GM20000 (cell line): ENCODE measurements around the gene SHANK1.
"Not testable (repeated sequence)": the region's sequence is repeated elsewhere in the genome, so short reads cannot be mapped to it uniquely, and the experiment has no call there.

ENCODE experiments used
- DNase-seq: peaks from one replicate; pipeline ENCODE4 v3.0.0; 2012; ENCODE audit warnings: low spot score
- TF ChIP-seq, protein P1 (sequence below): IDR thresholded peaks from 2 replicates; pipeline ENCODE4 v1.5.1; 2012; ENCODE audit warnings: mild to moderate bottlenecking, control low read depth; ENCODE audit errors: extremely low read depth, missing control alignments

SHANK1 gene

DNA sequence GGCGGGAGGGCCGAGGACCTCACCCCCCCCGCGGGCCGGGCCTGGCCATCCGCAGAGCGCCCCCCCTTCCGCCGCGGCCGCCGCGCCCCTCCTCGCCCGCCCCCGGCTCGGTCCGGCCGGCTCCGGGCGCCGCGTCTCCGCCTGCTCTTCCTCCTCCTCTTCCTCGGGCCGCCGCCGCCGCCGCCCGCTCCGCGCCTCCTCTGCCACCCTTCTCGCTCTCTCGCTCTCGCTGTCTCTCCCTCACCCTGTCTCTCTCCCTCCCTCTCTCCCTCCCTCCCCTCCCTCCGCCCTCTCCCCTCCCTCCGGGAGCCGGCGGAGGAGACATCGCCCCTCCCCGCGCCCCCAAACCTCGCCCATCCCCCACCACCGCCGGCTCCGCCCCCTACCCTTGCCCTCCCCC is at the start of gene SHANK1:
Gene SHANK1 (minus strand): TSS at position 237 of the 400 bp plus-strand sequence. CDS start 2,883 bp downstream, outside the sequence.
- TF ChIP-seq, protein P1, sequence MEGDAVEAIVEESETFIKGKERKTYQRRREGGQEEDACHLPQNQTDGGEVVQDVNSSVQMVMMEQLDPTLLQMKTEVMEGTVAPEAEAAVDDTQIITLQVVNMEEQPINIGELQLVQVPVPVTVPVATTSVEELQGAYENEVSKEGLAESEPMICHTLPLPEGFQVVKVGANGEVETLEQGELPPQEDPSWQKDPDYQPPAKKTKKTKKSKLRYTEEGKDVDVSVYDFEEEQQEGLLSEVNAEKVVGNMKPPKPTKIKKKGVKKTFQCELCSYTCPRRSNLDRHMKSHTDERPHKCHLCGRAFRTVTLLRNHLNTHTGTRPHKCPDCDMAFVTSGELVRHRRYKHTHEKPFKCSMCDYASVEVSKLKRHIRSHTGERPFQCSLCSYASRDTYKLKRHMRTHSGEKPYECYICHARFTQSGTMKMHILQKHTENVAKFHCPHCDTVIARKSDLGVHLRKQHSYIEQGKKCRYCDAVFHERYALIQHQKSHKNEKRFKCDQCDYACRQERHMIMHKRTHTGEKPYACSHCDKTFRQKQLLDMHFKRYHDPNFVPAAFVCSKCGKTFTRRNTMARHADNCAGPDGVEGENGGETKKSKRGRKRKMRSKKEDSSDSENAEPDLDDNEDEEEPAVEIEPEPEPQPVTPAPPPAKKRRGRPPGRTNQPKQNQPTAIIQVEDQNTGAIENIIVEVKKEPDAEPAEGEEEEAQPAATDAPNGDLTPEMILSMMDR = no peak
- DNase-seq = no peak

DNA sequence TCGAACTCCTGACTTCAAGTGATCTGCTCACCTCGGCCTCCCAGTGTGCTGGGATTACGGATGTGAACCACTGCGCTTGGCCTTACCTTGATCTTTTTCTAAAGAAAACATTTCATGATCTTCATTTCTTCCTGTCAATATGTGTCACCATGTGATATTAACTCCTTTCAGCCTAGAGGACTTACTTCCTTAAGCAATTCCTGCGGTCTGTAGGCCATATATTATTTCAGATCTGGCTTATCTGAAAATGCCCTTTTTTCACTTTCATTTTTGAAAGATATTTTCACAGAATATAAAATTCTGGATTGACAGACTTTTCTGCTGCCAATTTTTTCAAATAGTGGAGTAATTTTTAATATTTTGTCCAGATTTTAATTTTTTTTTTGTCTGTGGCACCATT is 48.7 kb upstream of the SHANK1 start:
- TF ChIP-seq, protein P1 = no peak
- DNase-seq = no peak

DNA sequence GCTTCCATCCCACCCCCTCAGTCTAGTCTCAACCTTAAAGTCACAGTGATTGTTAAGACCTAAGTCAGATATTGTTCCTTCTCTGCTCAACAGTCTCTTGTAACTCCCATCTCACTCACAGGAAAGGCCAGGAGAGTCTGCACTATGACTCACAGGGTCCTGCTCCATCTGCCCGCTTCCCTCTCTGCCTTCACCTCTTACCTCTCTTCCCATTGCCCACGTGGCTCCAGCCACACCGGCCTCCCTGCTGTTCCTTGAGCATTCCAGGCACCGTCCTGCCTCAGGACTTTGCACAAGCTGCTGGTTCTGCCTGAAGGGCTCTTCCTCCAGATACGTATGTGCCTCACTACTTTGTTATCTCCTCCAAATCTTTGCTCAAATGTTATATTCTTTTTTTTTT is 47.7 kb upstream of the SHANK1 start:
- not testable (repeated sequence) for DNase-seq

DNA sequence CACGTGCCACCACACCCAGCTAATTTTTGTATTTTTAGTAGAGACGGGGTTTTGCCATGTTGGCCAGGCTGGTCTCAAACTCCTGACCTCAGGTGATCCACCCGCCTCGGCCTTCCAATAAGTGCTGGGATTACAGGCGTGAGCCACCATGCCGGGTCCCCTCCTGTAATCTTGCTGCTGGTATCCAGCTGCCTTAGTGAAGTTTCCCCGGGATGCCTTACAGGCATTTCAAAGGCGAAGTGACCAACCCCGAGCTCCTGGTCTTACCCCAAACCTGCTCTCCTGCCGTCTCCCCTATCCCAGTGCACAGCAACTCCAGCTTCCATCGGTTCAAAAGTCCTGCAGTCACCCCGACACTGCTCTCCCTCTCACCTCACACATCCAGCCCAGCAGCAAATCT is 47.1 kb upstream of the SHANK1 start:
- not testable (repeated sequence) for DNase-seq

DNA sequence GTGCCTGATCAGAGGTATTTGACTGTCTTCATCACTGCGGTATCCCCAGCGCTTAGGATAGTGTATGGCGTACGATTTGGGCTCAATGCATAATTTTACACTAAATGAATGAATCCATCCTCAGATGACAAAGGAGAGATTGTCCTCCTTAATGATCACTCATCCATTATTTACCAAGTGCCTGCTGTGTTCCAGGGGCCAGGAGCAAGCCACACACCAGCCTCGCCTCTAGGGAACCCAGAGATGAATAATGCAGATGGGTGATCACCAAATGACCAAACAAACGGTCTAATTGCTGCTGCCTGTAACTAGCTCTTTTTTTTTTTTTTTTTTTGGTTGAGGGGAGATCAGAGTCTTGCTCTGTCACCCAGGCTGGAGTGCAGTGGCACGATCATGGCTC is 44.8 kb upstream of the SHANK1 start:
- no peak for DNase-seq
- TF ChIP-seq, protein P1 = no peak

DNA sequence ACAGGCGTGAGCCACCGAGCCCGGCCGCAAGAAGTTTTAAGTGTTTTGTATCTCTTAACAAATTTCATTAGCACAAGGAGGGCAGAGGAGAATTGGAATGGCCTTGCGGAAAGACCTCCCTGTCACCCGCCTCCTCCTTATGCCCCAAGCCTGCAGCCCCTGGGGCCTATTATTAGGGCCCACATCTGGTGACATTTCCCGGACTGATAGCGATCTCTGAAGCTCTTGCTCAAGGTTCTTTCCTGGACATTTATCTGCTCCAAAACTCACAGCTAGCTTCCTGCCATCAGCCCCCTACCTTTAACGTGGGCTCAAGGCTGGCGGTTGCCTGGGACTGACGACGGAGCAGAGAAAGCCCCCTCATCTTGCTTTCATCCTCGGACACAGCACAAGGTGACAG is 43.9 kb upstream of the SHANK1 start:
- not testable (repeated sequence) for DNase-seq

DNA sequence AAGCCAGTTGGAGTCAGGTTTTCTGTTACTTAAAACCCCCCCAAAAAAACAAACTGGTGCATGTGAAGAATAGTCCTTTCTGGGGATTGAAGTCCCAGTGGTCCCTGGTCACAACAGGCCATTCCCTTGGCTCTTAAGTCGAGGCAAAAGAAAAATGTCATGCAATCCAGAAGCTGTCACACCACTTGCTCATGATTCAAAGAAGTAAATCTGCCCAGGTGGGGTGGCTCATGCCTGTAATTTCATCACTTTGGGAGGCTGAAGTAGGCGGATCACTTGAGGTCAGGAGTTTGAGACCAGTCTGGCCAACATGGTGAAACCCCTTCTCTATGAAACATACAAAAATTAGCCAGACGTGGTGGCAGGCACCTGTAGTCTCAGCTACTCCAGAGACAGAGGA is 41.9 kb upstream of the SHANK1 start:
- DNase-seq = not testable (repeated sequence)

DNA sequence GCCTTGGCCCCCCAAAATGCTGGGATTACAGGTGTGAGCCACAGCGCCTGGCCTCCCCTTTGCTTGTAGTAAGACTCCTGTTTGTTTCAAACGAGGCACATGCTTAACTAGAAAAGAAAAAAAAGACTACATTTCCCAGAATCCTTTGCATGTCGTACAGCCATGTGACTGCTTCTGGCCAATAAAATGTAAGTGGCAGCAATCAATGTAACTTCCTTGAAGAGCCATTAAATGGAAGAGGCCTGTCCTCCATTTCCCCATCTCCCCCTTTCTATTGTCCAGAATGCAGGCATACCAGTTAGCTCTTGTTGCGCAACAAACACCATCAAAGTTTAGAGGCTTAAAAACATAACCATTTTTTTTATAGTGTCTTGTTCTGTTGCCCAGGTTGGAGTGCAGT is 40.3 kb upstream of the SHANK1 start:
- no peak for DNase-seq
- TF ChIP-seq, protein P1 = no peak

DNA sequence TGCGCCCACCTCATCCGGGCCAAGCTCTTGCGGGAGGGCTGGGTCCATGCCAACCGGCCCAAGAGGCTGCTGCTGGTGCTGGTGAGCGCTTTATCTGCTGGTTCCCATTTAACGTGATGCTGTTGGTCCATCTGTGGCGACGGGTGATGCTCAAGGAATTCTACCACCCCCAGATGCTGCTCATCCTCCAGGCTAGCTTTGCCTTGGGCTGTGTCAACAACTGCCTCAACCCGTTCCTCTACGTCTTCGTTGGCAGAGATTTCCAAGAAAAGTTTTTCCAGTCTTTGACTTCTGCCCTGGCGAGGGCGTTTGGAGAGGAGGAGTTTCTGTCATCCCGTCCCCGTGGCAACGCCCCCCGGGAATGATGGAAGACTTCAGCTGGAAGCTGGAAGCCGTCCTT is 39.5 kb upstream of the SHANK1 start:
- DNase-seq = not testable (repeated sequence)

DNA sequence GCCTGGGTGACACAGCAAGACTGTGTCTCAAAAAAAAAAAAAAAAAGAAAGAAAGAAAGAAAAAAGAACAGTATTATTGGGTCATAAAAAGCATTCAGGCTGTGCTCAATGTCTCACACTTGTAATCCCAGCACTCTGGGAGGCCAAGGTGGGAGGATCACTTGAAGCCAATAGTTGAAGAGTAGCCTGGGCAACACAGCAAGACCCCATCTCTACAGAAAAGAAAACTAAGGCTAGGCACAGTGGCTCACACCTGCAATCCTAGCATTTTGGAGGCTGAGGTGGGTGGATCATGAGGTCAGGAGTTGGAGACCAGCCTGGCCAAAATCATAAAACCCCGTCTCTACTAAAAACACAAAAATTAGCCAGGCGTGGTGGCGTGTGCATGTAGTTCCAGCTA is 38.0 kb upstream of the SHANK1 start:
- not testable (repeated sequence) for DNase-seq

DNA sequence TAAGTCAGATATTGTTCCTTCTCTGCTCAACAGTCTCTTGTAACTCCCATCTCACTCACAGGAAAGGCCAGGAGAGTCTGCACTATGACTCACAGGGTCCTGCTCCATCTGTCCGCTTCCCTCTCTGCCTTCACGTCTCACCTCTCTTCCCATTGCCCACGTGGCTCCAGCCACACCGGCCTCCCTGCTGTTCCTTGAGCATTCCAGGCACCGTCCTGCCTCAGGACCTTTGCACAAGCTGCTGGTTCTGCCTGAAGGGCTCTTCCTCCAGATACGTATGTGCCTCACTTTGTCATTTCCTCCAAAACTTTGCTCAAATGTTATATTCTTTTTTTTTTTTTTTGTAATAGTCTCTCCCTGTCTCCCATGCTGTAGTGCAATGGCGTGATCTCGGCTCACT is 36.6 kb upstream of the SHANK1 start:
- DNase-seq = not testable (repeated sequence)

DNA sequence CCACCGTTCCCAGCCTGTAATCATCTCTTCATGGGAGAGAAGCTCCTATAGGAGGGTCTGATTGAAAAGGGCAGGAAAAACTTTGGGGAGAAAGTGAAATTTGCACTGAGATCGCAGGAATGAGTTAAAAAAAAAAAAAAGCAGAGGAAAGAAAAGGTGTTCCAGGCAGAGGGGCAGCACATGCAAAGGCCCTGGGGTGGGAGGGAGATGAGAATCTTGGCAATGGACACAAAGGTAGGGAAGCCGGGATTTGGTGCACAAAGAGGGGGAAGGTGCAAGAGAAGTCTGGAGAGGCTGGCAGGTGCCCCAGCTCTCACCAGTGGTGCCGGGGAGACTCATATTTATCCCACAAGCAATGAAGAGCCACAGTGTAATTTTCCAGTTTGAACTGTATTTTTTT is 34.3 kb upstream of the SHANK1 start:
- no peak for DNase-seq

More for the DNA sequence above, 34.3 kb upstream of the SHANK1 start:
- TF ChIP-seq, protein P1 = no peak
